Measurements from ENCODE around the gene FRMD4A. TPM values are rescaled to one million over a fixed set of nuclear protein-coding genes. Genes with fewer than 3 reads are reported as not detected.

Gene FRMD4A
- polyA plus RNA-seq, 1 donor (not counting 4 experiments of a cell fraction or from before 2014, with no cell fraction given) = 12.9 TPM

DNA sequence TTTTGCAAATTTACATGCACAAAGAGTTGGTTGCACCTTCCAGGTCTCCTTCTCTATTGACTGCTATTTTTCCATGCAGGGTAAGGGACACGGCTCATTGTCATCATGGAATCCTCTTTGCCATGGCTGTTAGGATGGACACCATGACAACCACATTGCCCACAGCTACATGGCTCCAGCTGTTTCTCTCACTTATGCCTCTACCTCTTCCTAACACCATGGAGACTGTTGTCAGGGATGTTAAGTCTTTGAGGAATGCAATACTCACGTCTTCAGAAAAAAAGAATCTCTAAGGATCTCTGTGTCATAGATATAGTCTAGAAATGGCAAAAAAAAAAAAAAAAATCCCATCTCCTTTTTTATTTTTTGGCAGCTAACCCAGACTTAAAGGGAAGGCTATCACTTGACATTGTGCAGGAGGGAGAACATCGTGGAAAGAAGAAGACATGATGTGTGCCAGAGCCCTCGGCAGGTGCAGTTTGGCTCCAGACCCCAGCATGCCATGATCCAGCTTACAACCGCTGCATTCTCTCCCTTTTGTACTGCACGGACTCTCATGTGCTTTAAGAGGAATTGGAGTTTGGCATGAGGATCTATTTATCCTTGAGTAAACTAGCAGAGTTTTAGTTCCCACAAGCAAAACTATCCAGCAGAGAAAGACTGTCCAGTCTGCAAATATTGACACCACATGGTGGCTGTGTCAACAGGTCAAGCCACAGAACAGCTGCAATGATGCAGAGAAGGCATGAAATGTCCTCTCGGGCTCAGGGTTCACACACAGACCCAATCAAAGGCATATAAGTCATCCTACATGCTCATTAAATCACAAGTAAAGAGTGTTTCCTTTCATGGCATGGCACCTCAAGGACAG, 70.8 kb downstream of the FRMD4A start:
- TF ChIP-seq, protein P1, sequence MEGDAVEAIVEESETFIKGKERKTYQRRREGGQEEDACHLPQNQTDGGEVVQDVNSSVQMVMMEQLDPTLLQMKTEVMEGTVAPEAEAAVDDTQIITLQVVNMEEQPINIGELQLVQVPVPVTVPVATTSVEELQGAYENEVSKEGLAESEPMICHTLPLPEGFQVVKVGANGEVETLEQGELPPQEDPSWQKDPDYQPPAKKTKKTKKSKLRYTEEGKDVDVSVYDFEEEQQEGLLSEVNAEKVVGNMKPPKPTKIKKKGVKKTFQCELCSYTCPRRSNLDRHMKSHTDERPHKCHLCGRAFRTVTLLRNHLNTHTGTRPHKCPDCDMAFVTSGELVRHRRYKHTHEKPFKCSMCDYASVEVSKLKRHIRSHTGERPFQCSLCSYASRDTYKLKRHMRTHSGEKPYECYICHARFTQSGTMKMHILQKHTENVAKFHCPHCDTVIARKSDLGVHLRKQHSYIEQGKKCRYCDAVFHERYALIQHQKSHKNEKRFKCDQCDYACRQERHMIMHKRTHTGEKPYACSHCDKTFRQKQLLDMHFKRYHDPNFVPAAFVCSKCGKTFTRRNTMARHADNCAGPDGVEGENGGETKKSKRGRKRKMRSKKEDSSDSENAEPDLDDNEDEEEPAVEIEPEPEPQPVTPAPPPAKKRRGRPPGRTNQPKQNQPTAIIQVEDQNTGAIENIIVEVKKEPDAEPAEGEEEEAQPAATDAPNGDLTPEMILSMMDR (optimal IDR thresholded peaks at IDR 0.05 in 1 of 3, IDR thresholded peaks at IDR 0.05 in 1 of 3, conservative IDR thresholded peaks at IDR 0.05 in 1 of 3; ENCODE audit: extremely low read depth in 1 of 3, insufficient read depth in 2 of 3, low read length in 3 of 3) = no peak
- H3K4me2 ChIP-seq (ENCODE audit: control insufficient read depth, extremely low read depth, insufficient read depth, low read depth, low read length) = no peak overlapping the region
- no peaks in the 10 kb centered on the region for H3K4me1 ChIP-seq (ENCODE audit: control insufficient read depth, extremely low read depth, insufficient read depth, low read length)
- no peak overlapping the region for H3K4me3 ChIP-seq (ENCODE audit: control insufficient read depth in 2 of 3, extremely low read depth in 1 of 3, insufficient read depth in 2 of 3, low read depth in 1 of 3, low read length in 3 of 3)
- H3K27me3 ChIP-seq (ENCODE audit: control insufficient read depth, extremely low read depth, insufficient read depth, low read length) = peaks cover 9% of the 10 kb centered on the region
- H3K79me2 ChIP-seq (ENCODE audit: control insufficient read depth, insufficient read depth, low read length) = no peaks in the 10 kb centered on the region
- FAIRE-seq = no peak
- no peak overlapping the region for H3K27ac ChIP-seq (ENCODE audit: control insufficient read depth, insufficient read depth, low read length)
- DNase-seq (ENCODE audit: low read depth, low spot score) = no peak
- H3K9ac ChIP-seq (ENCODE audit: control insufficient read depth, extremely low read depth, insufficient read depth, low read length) = no peak overlapping the region
- H3K36me3 ChIP-seq (ENCODE audit: control insufficient read depth in 2 of 2, extremely low read depth in 1 of 2, insufficient read depth in 2 of 2, low read length in 2 of 2) = no peaks in the 10 kb centered on the region
- H2AFZ ChIP-seq (ENCODE audit: control insufficient read depth, low read length) = no peak overlapping the region
- H3K9me3 ChIP-seq (ENCODE audit: control insufficient read depth, low read depth, low read length) = no peaks in the 10 kb centered on the region
- dilution Hi-C loops (cut with MboI; ENCODE audit: extremely low pct_ligation_motif_present, low sequenced_read_pairs) = no loop called here
- H4K20me1 ChIP-seq (ENCODE audit: control insufficient read depth, extremely low read depth, insufficient read depth, low read length) = no peaks in the 10 kb centered on the region
- no peaks in the 10 kb centered on the region for H3K9me1 ChIP-seq (ENCODE audit: control insufficient read depth, extremely low read depth, insufficient read depth, low read length)

DNA sequence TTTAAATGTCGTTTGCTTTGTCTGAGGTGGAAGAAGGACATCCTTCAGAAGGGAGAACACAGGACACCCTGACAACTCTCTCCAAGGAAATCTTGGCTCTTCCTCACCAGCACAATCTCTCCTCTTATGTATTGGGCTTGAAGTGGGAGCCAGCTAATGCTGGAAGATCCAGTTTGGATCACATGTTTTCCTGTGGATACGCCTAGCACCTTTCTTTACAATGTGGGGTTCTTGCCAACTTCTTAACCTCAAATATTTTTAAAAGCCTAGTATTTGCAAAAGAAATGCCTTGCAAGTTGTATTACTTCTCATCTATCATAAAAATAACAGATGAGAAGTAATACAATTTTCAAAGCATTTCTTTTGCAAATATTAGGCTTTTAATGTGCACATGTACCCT, 76.4 kb downstream of the FRMD4A start:
- H3K4me1 ChIP-seq (ENCODE audit: control insufficient read depth, extremely low read depth, insufficient read depth, low read length) = no peaks in the 10 kb centered on the region
- H2AFZ ChIP-seq (ENCODE audit: control insufficient read depth, low read length) = no peak overlapping the region
- H3K27me3 ChIP-seq (ENCODE audit: control insufficient read depth, extremely low read depth, insufficient read depth, low read length) = no peaks in the 10 kb centered on the region
- no peaks in the 10 kb centered on the region for H3K79me2 ChIP-seq (ENCODE audit: control insufficient read depth, insufficient read depth, low read length)
- no peak overlapping the region for H3K4me2 ChIP-seq (ENCODE audit: control insufficient read depth, extremely low read depth, insufficient read depth, low read depth, low read length)
- no peak for DNase-seq (ENCODE audit: low read depth, low spot score)
- H3K9ac ChIP-seq (ENCODE audit: control insufficient read depth, extremely low read depth, insufficient read depth, low read length) = no peak overlapping the region
- H3K9me3 ChIP-seq (ENCODE audit: control insufficient read depth, low read depth, low read length) = no peaks in the 10 kb centered on the region
- TF ChIP-seq, protein P1 (optimal IDR thresholded peaks at IDR 0.05 in 1 of 3, IDR thresholded peaks at IDR 0.05 in 1 of 3, conservative IDR thresholded peaks at IDR 0.05 in 1 of 3; ENCODE audit: extremely low read depth in 1 of 3, insufficient read depth in 2 of 3, low read length in 3 of 3) = no peak
- no peak for TF ChIP-seq EZH2 (IDR thresholded peaks at IDR 0.05; ENCODE audit: low read length)
- no peaks in the 10 kb centered on the region for H3K36me3 ChIP-seq (ENCODE audit: control insufficient read depth in 2 of 2, extremely low read depth in 1 of 2, insufficient read depth in 2 of 2, low read length in 2 of 2)
- H4K20me1 ChIP-seq (ENCODE audit: control insufficient read depth, extremely low read depth, insufficient read depth, low read length) = no peaks in the 10 kb centered on the region
- no peaks in the 10 kb centered on the region for H3K9me1 ChIP-seq (ENCODE audit: control insufficient read depth, extremely low read depth, insufficient read depth, low read length)
- FAIRE-seq = no peak
- dilution Hi-C loops (cut with MboI; ENCODE audit: extremely low pct_ligation_motif_present, low sequenced_read_pairs) = no loop called here
- H3K27ac ChIP-seq (ENCODE audit: control insufficient read depth, insufficient read depth, low read length) = no peak overlapping the region
- H3K4me3 ChIP-seq (ENCODE audit: control insufficient read depth in 2 of 3, extremely low read depth in 1 of 3, insufficient read depth in 2 of 3, low read depth in 1 of 3, low read length in 3 of 3) = no peak overlapping the region
